ENCODE results near the gene IMMT.
A peak's percentile ranks its signal among the peaks of the same experiment; 100 is the strongest.
"Not testable (repeated sequence)": the region's sequence is repeated elsewhere in the genome, so short reads cannot be mapped to it uniquely, and the experiment has no call there.

IMMT gene

GRCh38 chr2:86232373-86232784 lies 37.1 kb upstream of the IMMT start:
- no peak for DNase-seq
- Mint-ChIP-seq H3K4me3 (no peak overlapping the region), H3K27ac (no peak overlapping the region), H3K27me3 (no peaks in the 10 kb centered on the region), H3K36me3 (ENCODE audit: low read depth) (no peaks in the 10 kb centered on the region), H3K9me3 (no peaks in the 10 kb centered on the region), H3K4me1 (ENCODE audit: low read depth) (peaks cover 3% of the 10 kb centered on the region)

- DNase-seq: no peak
- Mint-ChIP-seq H3K4me1 (ENCODE audit: low read depth) (no peaks in the 10 kb centered on the region), H3K4me3 (no peak overlapping the region), H3K27me3 (no peaks in the 10 kb centered on the region), H3K9me3 (no peaks in the 10 kb centered on the region), H3K27ac (no peak overlapping the region), H3K36me3 (ENCODE audit: low read depth) (no peaks in the 10 kb centered on the region)
Observed at GRCh38 chr2:86231680-86232372, 36.6 kb upstream of the IMMT start.

GRCh38 chr2:86230961-86231360 lies 35.7 kb upstream of the IMMT start:
- no peaks in the 10 kb centered on the region for H3K27me3 Mint-ChIP-seq
- no peak overlapping the region for H3K27ac Mint-ChIP-seq
- H3K36me3 Mint-ChIP-seq (ENCODE audit: low read depth): no peaks in the 10 kb centered on the region
- no peaks in the 10 kb centered on the region for H3K4me1 Mint-ChIP-seq (ENCODE audit: low read depth)
- no peaks in the 10 kb centered on the region for H3K9me3 Mint-ChIP-seq
- DNase-seq: no peak
- H3K4me3 Mint-ChIP-seq: no peak overlapping the region

- Mint-ChIP-seq H3K27ac (no peak overlapping the region), H3K36me3 (ENCODE audit: low read depth) (no peaks in the 10 kb centered on the region), H3K27me3 (no peaks in the 10 kb centered on the region), H3K4me3 (no peak overlapping the region), H3K9me3 (no peaks in the 10 kb centered on the region), H3K4me1 (ENCODE audit: low read depth) (peaks cover 13% of the 10 kb centered on the region)
- DNase-seq: no peak
Observed at GRCh38 chr2:86229221-86229620, 34.0 kb upstream of the IMMT start.

- not testable (repeated sequence) for H3K9me3 Mint-ChIP-seq; H3K27ac Mint-ChIP-seq; DNase-seq; H3K27me3 Mint-ChIP-seq; H3K36me3 Mint-ChIP-seq (ENCODE audit: low read depth); H3K4me3 Mint-ChIP-seq
- H3K4me1 Mint-ChIP-seq (ENCODE audit: low read depth): peaks cover 13% of the 10 kb centered on the region
Observed at GRCh38 chr2:86228574-86228973, 33.3 kb upstream of the IMMT start.

GRCh38 chr2:86227685-86228084 lies 32.4 kb upstream of the IMMT start:
- H3K9me3 Mint-ChIP-seq: no peaks in the 10 kb centered on the region
- no peak overlapping the region for H3K27ac Mint-ChIP-seq
- H3K4me1 Mint-ChIP-seq (ENCODE audit: low read depth): peaks cover 13% of the 10 kb centered on the region
- H3K4me3 Mint-ChIP-seq: no peak overlapping the region
- no peaks in the 10 kb centered on the region for H3K36me3 Mint-ChIP-seq (ENCODE audit: low read depth)
- no peaks in the 10 kb centered on the region for H3K27me3 Mint-ChIP-seq
- no peak for DNase-seq

- Mint-ChIP-seq H3K27me3 (no peaks in the 10 kb centered on the region), H3K4me1 (ENCODE audit: low read depth) (peaks cover 13% of the 10 kb centered on the region), H3K9me3 (no peaks in the 10 kb centered on the region), H3K27ac (no peak overlapping the region), H3K36me3 (ENCODE audit: low read depth) (no peaks in the 10 kb centered on the region), H3K4me3 (no peak overlapping the region)
- DNase-seq: no peak
Observed at GRCh38 chr2:86226636-86227520, 31.6 kb upstream of the IMMT start.

- DNase-seq: no peak
- H3K4me3 Mint-ChIP-seq: no peak overlapping the region
- H3K27me3 Mint-ChIP-seq: no peaks in the 10 kb centered on the region
Observed at GRCh38 chr2:86226070-86226469, 30.8 kb upstream of the IMMT start.

GRCh38 chr2:86225581-86225980 lies 30.3 kb upstream of the IMMT start:
- Mint-ChIP-seq H3K27me3 (no peaks in the 10 kb centered on the region), H3K4me3 (no peak overlapping the region), H3K27ac (peak overlapping the region; percentile 72), H3K4me1 (ENCODE audit: low read depth) (peaks cover 13% of the 10 kb centered on the region), H3K9me3 (no peaks in the 10 kb centered on the region), H3K36me3 (ENCODE audit: low read depth) (no peaks in the 10 kb centered on the region)
- peak; percentile 70 for DNase-seq

More at GRCh38 chr2:86226070-86226469, 30.8 kb upstream of the IMMT start:
- H3K4me1 Mint-ChIP-seq (ENCODE audit: low read depth): peaks cover 13% of the 10 kb centered on the region
- H3K9me3 Mint-ChIP-seq: no peaks in the 10 kb centered on the region
- no peaks in the 10 kb centered on the region for H3K36me3 Mint-ChIP-seq (ENCODE audit: low read depth)
- H3K27ac Mint-ChIP-seq: no peak overlapping the region

GRCh38 chr2:86224645-86225355 lies 29.5 kb upstream of the IMMT start:
- Mint-ChIP-seq H3K27ac (peak overlapping the region; percentile 26), H3K27me3 (no peaks in the 10 kb centered on the region), H3K9me3 (no peaks in the 10 kb centered on the region), H3K36me3 (ENCODE audit: low read depth) (no peaks in the 10 kb centered on the region), H3K4me3 (no peak overlapping the region), H3K4me1 (ENCODE audit: low read depth) (peaks cover 13% of the 10 kb centered on the region)
- DNase-seq: no peak

- H3K36me3 Mint-ChIP-seq (ENCODE audit: low read depth): no peaks in the 10 kb centered on the region
- DNase-seq: no peak
- H3K27ac Mint-ChIP-seq: peak overlapping the region; percentile 26
- peaks cover 13% of the 10 kb centered on the region for H3K4me1 Mint-ChIP-seq (ENCODE audit: low read depth)
- no peaks in the 10 kb centered on the region for H3K27me3 Mint-ChIP-seq
- no peaks in the 10 kb centered on the region for H3K9me3 Mint-ChIP-seq
- H3K4me3 Mint-ChIP-seq: no peak overlapping the region
Observed at GRCh38 chr2:86223927-86224560, 28.8 kb upstream of the IMMT start.

- Mint-ChIP-seq H3K9me3 (no peaks in the 10 kb centered on the region), H3K4me1 (ENCODE audit: low read depth) (peaks cover 13% of the 10 kb centered on the region), H3K27ac (no peak overlapping the region), H3K4me3 (no peak overlapping the region), H3K27me3 (no peaks in the 10 kb centered on the region), H3K36me3 (ENCODE audit: low read depth) (no peaks in the 10 kb centered on the region)
- no peak for DNase-seq
Observed at GRCh38 chr2:86223140-86223926, 28.1 kb upstream of the IMMT start.

GRCh38 chr2:86221066-86221684 lies 25.9 kb upstream of the IMMT start:
- DNase-seq: peak; percentile 57
- Mint-ChIP-seq H3K4me1 (ENCODE audit: low read depth) (peaks cover 17% of the 10 kb centered on the region), H3K4me3 (no peak overlapping the region), H3K9me3 (no peaks in the 10 kb centered on the region), H3K36me3 (ENCODE audit: low read depth) (no peaks in the 10 kb centered on the region), H3K27me3 (no peaks in the 10 kb centered on the region), H3K27ac (no peak overlapping the region)

Measured in activated T-cell treated with anti-CD3 and anti-CD28 coated beads, Interleukin-2, amount 50 U/mL, for 24 hours (primary cell).